HG03175 (cell line): ENCODE data around the gene ARHGEF37.
"Not testable (repeated sequence)": the region's sequence is repeated elsewhere in the genome, so short reads cannot be mapped to it uniquely, and the experiment has no call there.

Experiments used
- ATAC-seq: cut with Tn5 transposase; IDR thresholded peaks from one replicate; pipeline ENCODE4 v1.9.1; 2021; ENCODE audit warnings: mild to moderate bottlenecking, moderate library complexity; ENCODE audit not compliant: unreplicated experiment

Gene ARHGEF37, protein sequence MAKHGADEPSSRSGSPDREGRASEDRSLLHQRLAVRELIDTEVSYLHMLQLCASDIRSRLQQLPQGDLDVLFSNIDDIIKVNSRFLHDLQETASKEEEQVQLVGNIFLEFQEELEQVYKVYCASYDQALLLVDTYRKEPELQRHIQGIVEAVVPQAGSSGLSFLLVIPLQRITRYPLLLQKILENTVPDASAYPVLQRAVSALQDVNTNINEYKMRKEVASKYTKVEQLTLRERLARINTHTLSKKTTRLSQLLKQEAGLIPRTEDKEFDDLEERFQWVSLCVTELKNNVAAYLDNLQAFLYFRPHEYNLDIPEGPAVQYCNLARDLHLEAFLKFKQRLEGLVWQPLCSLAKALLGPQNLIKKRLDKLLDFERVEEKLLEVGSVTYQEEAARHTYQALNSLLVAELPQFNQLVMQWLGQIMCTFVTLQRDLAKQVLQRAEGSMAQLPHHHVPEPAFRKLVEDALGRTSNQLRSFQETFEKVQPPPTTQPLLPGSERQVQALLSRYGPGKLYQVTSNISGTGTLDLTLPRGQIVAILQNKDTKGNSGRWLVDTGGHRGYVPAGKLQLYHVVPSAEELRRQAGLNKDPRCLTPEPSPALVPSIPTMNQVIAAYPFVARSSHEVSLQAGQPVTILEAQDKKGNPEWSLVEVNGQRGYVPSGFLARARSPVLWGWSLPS

DNA sequence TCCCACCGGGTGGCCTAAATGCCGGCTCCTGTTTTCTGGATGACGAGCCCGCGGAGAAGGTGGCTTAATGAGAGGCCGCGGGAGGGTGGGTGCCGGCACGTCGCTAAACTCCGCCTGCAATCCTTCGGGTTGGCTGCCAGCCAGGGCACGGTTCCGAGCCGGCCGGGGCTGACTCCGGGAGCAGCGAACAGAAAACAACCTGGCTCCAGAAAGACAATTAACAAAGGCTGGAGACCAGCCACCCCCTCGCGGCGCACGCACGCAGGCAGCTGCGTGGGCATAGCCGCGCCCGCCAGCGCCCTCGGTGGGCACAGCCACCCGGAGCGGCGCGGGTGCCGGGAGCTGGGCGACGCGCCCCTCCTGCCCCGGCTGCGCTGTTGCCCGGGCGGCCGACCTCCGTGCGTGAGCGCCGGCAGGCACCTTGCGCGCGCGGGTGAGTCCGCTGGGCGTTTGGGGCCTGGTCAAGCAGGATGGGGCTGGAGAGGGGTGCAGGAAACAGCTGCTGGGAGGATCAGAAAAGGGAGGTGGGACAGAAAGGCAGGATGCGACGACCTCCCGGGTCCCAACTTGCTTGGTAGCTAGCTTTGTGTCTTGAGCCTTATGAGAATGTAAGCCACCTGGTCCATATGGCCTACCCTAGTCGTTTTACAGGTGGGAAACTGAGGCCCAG lies at the start of gene ARHGEF37:
Gene ARHGEF37 (plus strand): TSS at position 307 of the 670 bp plus-strand sequence. CDS start 16,272 bp downstream, outside the sequence.
- no peak for ATAC-seq

DNA sequence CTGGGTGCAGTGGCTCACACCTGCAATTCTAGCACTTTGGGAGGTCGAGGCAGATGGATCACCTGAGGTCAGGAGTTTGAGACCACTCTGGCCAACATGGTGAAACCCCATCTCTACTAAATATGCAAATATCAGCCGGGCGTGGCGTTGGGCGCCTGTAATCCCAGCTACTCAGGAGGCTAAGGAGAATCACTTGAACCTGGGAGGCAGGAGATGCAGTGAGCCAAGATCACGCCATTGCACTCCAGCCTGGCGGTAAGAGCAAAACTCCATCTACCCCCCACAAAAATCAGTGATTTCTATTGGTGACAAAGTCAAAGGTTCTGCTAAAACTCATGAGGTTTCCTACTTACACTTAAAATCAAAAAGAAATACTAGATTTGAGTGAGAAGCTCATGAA lies 48.9 kb upstream of the ARHGEF37 start:
- ATAC-seq, result no peak

DNA sequence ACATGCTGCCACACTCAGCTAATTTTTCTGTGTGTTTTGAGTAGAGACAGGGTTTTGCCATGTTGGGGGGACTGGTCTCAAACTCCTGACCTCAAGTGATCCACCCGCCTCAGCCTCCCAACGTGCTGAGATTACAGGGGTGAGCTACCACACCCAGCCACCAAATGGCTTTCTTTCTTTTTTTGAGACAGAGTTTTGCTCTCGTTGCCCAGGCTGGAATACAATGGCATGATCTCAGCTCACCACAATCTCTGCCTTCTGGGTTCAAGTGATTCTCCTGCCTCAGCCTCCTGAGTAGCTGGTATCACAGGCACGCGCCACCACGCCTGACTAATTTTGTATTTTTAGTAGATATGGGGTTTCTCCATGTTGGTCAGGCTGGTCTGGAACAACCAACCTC lies 45.5 kb upstream of the ARHGEF37 start:
- ATAC-seq, result not testable (repeated sequence)

DNA sequence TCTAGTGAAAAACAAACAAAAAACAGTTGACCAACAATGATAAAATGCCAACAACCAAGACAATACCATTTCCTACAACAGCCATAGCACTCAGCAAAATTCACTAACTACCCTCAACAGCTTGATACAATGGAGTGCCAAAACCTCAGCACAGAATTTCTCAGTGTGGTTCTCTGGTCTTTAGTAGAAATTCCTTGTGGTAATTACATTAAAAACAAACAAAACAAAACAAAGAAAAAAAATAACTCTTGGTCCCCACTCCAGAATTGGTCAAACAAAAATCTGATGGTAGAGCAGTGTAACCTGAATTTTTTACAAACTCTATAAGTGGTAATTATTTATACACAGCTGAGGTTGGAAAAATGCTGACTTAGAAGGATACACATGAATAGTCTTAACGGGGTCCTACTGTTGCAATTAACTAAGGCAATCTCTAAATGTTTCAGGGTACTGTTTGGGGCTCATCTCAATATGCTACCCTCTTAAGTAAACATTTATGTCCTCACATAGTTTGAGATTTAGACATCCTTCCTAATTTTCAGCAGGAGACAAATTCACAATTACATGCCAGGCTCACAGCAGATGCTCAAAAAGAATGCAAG lies 43.8 kb upstream of the ARHGEF37 start:
- no peak for ATAC-seq

DNA sequence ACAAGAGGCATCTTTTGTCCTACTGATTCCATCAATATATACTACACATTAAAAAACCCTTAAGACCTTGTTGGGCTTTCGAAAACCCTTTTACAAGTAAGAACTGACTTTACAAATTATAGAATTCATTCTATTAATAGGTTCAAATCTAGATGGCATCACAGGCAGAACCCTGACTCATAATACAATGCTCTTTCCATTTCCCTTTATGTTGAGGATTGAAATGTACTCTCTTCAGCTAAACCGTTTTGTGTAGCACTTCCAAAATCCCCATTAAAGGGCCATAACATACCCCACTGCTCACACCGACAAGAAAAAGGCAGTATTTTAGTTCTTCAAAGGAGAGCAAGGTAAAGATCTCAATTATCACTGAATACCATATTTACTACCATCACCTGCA lies 41.2 kb upstream of the ARHGEF37 start:
- ATAC-seq, result no peak

DNA sequence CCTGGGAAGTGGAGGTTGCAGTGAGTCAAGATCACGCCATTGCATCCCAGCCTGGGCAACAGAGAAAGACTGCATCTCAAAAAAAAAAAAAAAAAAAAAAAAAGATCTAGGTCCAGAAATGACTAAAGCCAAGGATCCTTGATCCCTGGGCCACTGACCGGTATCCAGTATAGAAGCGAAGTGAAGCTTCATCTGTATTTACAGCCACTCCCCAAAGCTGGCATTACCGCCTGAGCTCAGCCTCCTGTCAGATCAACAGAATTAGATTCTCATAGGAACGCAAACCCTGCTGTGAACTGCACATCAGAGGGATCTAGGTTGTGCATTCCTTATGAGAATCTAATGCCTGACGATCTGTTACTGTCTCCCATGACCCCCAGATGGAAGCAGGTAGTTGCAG lies 39.4 kb upstream of the ARHGEF37 start:
- ATAC-seq, result no peak

DNA sequence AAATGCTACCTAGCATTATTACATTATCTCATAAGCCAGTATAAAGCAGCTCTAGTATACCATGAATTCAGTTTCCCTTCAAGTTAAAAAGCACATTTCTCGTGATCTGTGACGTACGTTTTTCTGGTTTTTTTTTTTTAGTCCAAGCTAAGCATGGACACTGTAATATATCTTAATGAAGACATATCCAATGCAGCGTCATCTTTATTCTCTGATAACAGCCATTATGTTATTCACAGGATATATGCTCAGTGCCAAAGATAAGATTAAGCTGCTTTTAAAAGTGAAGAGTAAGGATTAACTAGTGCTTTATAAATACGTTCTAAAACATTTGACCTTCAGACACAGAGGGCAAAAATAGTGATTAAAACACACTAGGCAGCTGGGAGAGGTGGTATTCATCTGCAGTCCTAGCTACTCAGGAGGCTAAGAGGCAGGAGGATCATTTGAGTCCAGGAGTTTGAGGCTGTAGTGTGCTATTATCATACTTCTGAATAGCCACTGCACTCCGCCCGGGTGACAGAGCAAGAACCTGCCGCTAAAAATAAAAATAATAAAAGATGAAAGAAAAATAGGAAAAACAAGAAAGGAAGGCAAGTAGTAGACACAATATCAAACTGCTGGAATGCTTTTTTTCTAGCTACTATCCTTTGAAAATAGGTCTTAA lies 37.8 kb upstream of the ARHGEF37 start:
- ATAC-seq, result no peak

DNA sequence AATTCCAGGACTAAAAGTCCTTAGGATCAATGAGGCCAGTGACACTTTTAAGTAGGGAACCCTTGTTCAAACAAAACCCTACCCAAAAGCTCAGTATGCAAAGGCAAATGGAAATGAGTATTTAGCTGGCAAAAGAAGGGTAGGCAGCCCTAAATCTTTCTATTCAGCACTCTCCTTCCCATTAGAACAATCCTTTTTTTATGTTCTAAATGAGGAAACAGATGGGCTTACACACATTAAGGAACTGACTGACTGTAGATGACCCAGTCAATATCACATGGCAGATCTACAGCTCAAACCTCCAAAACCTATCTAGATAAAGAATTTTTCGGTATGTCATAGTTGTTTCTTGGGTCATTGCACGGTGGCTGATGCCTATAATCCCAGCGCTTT lies 37.3 kb upstream of the ARHGEF37 start:
- ATAC-seq, result no peak

DNA sequence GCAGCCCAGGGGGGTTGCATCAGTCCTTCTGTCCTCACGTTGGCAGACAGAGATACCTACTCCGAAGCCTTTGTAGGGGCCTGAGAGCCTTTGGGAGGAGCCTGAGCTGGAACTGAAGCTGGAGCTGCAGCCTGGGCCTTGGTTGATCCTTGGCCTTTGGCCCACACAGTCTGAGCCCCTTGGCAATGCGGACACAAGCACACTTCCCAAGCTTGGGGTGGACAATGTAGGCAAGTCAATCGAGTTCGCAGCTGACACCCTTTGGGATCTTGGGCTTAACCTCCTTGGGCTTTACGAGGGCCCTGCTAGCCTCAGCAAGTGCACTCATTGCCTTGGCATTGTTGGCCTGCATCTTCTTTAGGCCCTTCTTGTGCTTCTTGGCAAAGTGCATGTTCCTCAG lies 36.0 kb upstream of the ARHGEF37 start:
- ATAC-seq, result no peak

DNA sequence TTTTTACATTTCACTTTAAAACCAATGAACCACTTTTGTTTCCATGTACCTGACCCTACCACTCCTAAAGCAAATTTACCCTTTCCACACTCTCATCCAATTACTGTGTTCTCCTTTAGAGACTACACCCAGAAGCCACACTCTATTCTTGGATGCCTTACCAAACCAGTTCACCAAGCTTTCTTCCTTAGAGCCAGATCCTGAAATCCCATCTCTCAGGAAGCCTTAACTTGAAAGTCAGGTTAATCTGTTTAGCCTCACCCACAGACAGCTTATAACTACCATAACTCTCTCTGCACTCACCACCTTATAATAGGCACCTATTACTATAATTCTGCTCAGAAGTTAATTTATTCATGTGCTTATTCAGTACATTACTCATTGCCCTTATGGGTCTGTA lies 34.3 kb upstream of the ARHGEF37 start:
- no peak for ATAC-seq

DNA sequence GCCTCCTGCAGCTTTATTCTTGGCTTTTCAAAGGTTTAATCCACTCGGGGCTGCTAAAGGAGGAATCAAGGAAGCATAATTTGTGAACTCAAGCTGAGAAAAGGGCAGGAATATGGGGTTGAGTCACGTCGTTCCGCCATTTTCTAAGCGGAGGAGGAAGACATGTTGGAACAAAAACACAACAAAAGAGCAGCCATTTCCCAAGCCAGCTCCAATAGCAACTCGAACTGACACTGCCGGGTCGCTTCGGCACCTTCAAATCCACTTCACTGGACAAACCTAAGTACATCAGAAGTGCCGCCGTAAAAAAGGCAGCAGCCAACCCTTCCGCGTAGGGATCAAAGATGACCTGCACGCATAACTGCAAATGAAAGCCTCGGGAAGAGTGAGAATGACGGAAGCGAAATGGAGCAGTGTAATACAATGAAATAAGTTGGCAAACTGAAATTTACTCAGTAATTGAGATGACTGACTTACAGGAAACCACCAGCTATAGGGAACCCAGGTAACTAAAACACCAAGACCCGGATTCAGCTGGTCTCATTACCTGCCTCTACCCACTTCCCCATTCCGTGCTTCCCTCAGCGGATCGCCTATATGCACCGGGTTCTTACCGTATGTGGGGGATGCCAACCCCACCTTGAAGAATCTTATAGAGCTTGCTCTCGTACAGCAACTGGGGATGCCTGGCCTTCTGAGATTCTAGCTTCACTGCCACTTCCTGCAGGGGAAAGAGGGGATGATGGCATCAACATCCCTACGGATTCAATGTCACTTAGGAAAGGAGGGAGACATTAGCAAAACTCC lies 31.6 kb upstream of the ARHGEF37 start:
- ATAC-seq, result peak; percentile 31

DNA sequence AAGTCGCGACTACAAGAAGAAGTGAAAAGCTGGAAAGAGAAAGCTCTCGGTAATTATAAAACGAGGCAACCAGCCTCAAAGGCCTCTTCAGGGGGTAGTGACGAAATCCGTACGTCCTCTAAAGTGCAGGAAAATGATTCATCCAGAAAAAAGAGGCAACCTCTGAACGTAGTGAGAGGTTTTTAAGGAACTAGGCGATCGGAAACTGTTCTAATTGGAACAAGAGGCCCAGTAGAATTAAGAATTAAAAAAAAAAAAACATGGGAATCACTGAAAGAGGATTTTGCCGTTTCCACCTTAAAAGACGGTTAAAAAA lies 31.1 kb upstream of the ARHGEF37 start:
- no peak for ATAC-seq

DNA sequence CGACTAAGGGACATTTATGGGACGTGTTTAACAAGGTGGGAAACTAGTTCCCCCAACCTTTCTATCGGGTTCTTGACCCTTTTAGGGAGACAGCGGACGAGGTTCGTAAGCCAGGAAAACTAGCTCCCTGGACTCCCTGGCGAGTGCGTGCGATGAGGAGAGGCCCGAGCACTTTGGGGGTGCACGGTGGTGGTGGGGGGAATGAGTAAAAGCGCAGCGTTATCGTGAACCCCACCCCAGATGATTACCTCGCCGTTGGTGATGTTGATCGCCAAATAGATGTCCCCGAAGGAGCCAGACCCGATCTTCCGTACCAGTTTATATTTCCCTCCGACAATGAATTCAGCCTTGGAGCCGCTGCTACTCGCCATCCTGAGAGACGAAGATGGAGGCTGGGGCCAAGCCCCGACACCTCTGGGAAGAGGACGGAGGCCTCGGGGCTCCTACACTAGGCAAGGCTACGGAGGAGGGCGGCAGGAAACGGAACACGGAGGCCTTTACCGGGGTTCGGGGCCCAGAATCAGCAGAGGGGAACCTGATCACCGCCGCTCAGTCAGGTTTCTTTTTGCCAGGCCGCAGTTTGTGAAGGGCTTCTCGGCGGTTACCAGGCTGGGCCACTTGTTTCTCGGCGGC lies 30.6 kb upstream of the ARHGEF37 start:
- ATAC-seq, result peak; percentile 3

DNA sequence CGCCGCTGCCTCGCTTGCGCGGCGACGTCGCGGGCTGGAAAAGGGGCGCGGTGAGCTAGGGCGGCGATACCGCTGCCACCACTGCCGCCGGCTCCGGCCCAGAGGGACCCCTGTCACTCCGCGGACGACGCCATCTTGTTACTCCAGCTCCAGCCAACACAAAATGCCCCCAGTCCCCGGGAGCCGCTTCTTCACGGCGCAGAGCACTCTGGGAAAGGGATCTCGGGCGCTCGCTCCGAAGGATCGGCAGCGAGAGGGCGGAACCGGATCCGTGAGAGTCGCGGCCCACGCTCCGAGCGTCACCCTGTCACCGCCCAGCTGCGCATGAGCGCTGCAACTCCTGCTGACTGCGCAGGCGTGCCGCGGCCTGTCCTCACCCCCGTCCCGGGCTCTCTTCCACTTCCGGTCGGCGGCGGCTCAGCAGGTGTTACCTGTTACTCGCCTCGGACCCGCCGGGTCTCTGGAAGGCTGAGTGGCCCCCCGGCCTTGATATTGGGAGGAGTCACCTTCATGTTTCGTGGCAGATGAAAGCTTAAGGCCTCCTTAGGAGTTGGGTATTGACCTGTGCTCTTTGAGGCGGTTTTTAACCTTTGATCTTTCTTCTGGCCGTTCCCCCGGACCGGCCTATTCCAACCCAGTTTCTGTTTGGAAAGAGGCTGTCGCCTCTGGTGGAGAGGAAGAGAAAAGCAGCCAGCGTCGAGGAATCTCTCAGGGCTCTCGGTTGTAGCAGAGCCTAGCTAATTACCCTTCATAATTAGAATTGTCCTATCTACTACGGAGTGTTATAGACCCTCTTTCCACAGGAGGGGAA lies 29.9 kb upstream of the ARHGEF37 start, which contains the start of gene CSNK1A1:
Gene CSNK1A1 (minus strand): TSS at position 213 of the 811 bp plus-strand sequence. CDS start 475 bp downstream, outside the sequence.
- ATAC-seq, result peak; percentile 90

DNA sequence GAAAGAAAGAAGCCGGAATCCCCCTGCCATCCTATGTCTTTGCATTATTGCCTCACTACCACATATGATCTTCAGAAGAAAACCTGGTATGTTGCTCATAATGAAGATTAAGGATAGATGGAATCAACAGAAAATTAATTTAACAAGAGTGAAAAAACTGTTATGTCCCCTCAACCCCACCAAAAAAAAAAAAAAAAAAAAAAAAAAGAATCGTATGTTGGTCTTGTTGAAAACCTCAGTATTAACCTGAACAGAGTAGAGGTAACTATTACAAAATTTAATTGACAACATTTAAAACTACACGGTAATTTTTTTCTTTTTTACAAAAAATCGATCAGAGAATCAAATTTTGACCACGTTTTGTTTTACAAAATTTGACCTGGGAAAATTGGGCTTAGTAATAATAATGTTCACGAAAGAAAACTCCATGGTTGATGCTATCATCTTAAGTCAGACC lies 29.2 kb upstream of the ARHGEF37 start:
- no peak for ATAC-seq

DNA sequence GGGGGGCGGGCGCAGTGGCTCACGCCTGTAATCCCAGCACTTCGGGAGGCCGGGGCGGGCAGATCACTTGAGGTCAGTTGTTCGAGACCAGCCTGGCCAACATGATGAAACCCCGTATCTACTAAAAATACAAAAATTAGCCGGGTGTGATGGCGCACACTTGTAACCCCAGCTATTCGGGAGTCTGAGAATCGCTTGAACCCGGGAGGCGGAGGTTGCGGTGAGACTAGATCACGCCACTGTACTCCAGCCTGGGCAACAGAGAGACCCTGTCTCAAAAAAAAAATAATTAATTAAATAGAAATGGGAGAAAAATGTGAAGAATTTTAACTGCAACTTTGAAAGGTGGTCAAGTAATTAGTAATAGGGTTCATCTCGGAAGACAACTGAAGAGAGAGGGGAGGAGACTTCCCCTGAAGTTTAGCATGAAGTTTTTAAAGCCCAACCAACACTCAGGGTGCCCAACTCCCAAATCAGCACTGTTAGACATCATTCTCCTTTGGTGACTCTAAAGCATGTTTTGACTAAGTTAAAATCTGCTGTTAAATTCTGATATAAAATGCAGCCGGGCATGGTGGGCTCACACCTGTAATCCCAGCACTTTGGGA lies 28.6 kb upstream of the ARHGEF37 start:
- no peak for ATAC-seq

DNA sequence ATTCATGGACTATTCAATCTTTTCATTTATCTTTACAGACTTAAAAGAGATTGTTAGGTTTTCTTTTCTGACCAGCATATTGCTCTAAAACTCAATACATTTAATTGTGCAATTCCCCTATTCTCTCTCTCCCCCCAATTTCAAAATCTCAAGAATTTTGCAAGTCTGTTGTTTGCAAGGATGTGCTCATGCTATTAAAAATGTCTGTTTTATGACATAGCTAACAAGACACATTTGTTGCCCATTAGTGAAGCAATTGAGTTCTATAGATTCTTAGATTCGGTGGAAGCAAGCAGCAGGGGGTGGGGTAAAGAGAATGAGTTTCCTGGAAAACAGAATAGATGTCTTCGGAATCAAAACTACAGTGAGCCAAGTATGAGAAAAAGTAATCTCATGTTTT lies 21.6 kb upstream of the ARHGEF37 start:
- ATAC-seq, result no peak

DNA sequence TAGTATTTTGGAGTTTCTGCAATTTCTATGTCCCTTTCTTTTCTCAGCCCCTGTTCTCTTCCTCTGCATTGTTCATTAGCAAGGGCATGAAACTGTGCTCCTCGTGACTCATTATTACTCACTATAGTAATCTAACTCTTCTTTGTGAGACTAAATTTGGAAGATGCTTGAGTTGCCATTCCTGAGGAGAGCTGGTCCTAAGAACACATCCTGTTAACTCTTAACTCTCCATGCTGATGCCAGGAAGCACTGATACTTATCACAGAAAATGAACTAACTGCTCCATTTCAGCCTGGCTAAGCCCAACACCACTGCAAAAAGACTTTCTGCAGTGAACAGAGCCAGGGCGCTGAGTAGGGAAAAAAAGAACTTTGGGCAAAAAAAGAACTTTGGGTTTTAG lies 19.4 kb upstream of the ARHGEF37 start:
- no peak for ATAC-seq
